Neural progenitor cell (in vitro differentiated cells): ENCODE data around the gene HOXD12. TPM values are rescaled to one million over a fixed set of nuclear protein-coding genes. Genes with fewer than 3 reads are reported as not detected.

Experiments used
- DNase-seq: peaks from one replicate; pipeline ENCODE4 v3.0.0-alpha.2; 2016; ENCODE audit warnings: low spot score
- H2AFZ ChIP-seq: fragments of 200-600 bp; sonication (generic); replicated peaks from 2 replicates; pipeline ENCODE4 v1.6.1; 2016; ENCODE audit warnings: antibody characterized with exemption
- H3F3A ChIP-seq: fragments of 200-600 bp; sonication (generic); 2 replicates; pipeline ENCODE4 v1.6.1; 2016; ENCODE audit warnings: antibody characterized with exemption, low read depth
- H3K27ac ChIP-seq: fragments of 200-600 bp; sonication (generic); 2 replicates; pipeline ENCODE4 v1.5.1; 2016; ENCODE audit warnings: mild to moderate bottlenecking
- H3K27me3 ChIP-seq: fragments of 200-600 bp; sonication (generic); 2 replicates; pipeline ENCODE4 v1.6.1; 2016; ENCODE audit warnings: mild to moderate bottlenecking, moderate library complexity
- H3K36me3 ChIP-seq: fragments of 200-600 bp; sonication (generic); 2 replicates; pipeline ENCODE4 v1.5.1; 2016
- H3K4me1 ChIP-seq: fragments of 200-600 bp; sonication (generic); 2 replicates; pipeline ENCODE4 v1.6.1; 2016; ENCODE audit warnings: mixed run types
- H3K4me2 ChIP-seq: fragments of 200-600 bp; sonication (generic); 2 replicates; pipeline ENCODE4 v1.6.1; 2016
- H3K4me3 ChIP-seq: fragments of 200-600 bp; sonication (generic); 2 replicates; pipeline ENCODE4 v1.5.1; 2016
- H3K79me2 ChIP-seq: fragments of 200-600 bp; sonication (generic); 2 replicates; pipeline ENCODE4 v1.6.1; 2016; ENCODE audit warnings: low read depth
- H3K9ac ChIP-seq: fragments of 200-600 bp; sonication (generic); 2 replicates; pipeline ENCODE4 v1.6.1; 2016
- H3K9me3 ChIP-seq: fragments of 200-600 bp; sonication (generic); 2 replicates; pipeline ENCODE4 v1.5.1; 2016; ENCODE audit warnings: low read depth
- H4K20me1 ChIP-seq: fragments of 200-600 bp; sonication (generic); 2 replicates; pipeline ENCODE4 v1.6.1; 2016; ENCODE audit warnings: low read depth
- H3K27ac Mint-ChIP-seq: 3 replicates; pipeline ENCODE4 v1.8.0; 2021; ENCODE audit warnings: mixed read lengths
- H3K27me3 Mint-ChIP-seq: 2 replicates; pipeline ENCODE4 v1.8.0; 2022; ENCODE audit warnings: low read depth, mild to moderate bottlenecking, inconsistent platforms, moderate library complexity, mixed read lengths; ENCODE audit not compliant: insufficient read depth
- H3K36me3 Mint-ChIP-seq: 3 replicates; pipeline ENCODE4 v1.8.0; 2021; ENCODE audit warnings: mixed read lengths
- H3K4me1 Mint-ChIP-seq: 3 replicates; pipeline ENCODE4 v1.8.0; 2021; ENCODE audit warnings: mixed read lengths
- H3K4me3 Mint-ChIP-seq: 3 replicates; pipeline ENCODE4 v1.8.0; 2021; ENCODE audit warnings: mild to moderate bottlenecking, moderate library complexity, mixed read lengths
- H3K9me3 Mint-ChIP-seq: 3 replicates; pipeline ENCODE4 v1.8.0; 2020; ENCODE audit warnings: mixed read lengths
- EZH2 ChIP-seq: fragments of 200-600 bp; sonication (generic); IDR thresholded peaks from 2 replicates; pipeline ENCODE4 v1.6.1; 2017; ENCODE audit warnings: antibody characterized with exemption, mild to moderate bottlenecking, moderate library complexity
- EZH2phosphoT487 ChIP-seq: fragments of 200-600 bp; sonication (generic); IDR thresholded peaks from 2 replicates; pipeline ENCODE4 v1.6.1; 2017; ENCODE audit warnings: antibody characterized with exemption
- total RNA-seq: library from RNA; depleted of rRNA; stranded (reverse); fragments of >200 nt; gene quantifications from 2 replicates; pipeline ENCODE4 v1.2.3, GENCODE V29; 2015; ENCODE audit warnings: low replicate concordance
- TF ChIP-seq, protein P1 (sequence below): fragments of 200-600 bp; sonication (generic); IDR thresholded peaks from 2 replicates; pipeline ENCODE4 v1.5.1; 2017; ENCODE audit warnings: antibody characterized with exemption, mild to moderate bottlenecking

HOXD12 gene
- total RNA-seq, 1 donor from 2014 or later: not detected

DNA sequence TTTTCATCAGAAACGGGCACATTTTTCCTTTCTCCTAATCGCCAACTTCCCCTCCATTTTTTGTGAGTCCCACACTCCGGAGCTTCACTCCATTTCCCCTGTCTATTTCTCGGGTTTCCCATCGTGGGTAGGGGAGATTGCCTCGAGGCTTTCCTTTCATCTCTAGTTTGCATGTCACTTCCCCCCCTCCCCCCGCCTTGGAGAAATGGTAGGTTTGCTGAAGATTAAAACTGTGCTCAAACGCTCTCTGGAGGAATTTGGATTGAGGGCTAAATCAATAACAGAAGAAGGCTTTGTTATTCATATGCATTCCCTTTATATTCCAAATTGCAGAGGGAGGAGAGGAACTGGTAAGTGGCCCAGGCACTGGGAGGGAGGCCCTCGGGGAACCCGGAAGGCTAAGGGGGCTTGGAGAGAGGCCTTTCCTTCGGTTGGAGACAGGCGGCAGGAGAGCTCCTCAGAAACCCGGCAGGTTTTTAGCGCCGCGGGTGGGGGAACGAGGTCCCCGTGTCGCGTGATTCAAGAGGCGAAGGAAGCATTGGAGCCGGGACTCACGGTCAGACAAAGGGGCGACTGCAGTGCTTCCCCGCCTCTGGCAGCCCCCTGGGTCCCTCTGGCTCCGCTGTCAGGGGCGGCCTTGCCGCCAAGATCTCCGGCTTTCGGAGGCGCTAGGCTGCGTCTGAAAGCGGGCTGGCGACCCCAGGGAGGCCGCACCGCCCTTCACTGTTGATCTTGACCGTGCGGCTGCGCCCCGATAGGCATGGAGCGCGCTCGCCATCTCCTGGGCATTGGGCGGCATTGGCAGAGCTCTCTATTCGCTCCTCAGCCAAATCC, 2.4 kb upstream of the HOXD12 start:
- H3K27ac ChIP-seq: no peak overlapping the region
- peaks cover 3% of the 10 kb centered on the region for H3K9me3 Mint-ChIP-seq
- H3K4me3 ChIP-seq: no peak overlapping the region
- no peaks in the 10 kb centered on the region for H3K36me3 Mint-ChIP-seq
- H3K27me3 Mint-ChIP-seq: peaks cover 90% of the 10 kb centered on the region
- H3K4me2 ChIP-seq: no peak overlapping the region
- no peaks in the 10 kb centered on the region for H3K9me3 ChIP-seq
- peaks cover 4% of the 10 kb centered on the region for H3K4me1 Mint-ChIP-seq
- H3K4me3 Mint-ChIP-seq: peak overlapping the region; percentile 57
- peak; percentile 58 for TF ChIP-seq EZH2
- peak; percentile 37 for TF ChIP-seq EZH2phosphoT487
- TF ChIP-seq, protein P1, sequence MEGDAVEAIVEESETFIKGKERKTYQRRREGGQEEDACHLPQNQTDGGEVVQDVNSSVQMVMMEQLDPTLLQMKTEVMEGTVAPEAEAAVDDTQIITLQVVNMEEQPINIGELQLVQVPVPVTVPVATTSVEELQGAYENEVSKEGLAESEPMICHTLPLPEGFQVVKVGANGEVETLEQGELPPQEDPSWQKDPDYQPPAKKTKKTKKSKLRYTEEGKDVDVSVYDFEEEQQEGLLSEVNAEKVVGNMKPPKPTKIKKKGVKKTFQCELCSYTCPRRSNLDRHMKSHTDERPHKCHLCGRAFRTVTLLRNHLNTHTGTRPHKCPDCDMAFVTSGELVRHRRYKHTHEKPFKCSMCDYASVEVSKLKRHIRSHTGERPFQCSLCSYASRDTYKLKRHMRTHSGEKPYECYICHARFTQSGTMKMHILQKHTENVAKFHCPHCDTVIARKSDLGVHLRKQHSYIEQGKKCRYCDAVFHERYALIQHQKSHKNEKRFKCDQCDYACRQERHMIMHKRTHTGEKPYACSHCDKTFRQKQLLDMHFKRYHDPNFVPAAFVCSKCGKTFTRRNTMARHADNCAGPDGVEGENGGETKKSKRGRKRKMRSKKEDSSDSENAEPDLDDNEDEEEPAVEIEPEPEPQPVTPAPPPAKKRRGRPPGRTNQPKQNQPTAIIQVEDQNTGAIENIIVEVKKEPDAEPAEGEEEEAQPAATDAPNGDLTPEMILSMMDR: peak; percentile 64
- H3K4me1 ChIP-seq: no peaks in the 10 kb centered on the region
- H3K9ac ChIP-seq: no peak overlapping the region
- H3K27me3 ChIP-seq: peaks cover 100% of the 10 kb centered on the region
- H3K36me3 ChIP-seq: no peaks in the 10 kb centered on the region
- H2AFZ ChIP-seq: no peak overlapping the region
- H4K20me1 ChIP-seq: peaks cover 93% of the 10 kb centered on the region
- H3F3A ChIP-seq: no peaks in the 10 kb centered on the region
- peak; percentile 66 for DNase-seq
- H3K79me2 ChIP-seq: no peaks in the 10 kb centered on the region
- no peak overlapping the region for H3K27ac Mint-ChIP-seq

DNA sequence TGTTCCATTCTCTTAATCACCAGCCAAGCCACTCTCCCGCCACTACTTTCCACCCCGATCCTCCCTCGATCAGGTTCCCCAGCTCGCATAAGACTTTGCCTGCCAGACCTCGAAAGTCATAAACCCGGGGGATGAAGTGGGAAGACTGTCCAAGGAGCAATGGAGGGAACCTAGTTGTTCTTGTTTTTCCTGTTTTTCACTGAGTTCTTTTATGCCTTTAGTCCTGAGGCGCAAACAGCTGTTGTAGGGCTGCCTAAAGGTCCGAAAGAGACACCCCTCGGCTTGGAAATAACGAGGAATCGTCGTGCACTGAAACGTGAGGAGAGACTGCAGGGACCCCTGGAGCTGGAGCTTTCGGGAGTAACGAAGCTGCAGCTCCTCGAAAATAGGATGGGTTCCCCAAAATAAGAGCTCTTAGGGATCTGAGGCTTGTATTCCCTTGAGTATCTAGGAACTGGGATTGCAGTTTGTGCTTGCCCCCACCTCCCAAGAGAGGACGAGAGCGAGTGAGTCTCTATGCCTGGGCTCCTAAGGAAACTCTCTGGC, 1.7 kb upstream of the HOXD12 start:
- Histone ChIP-seq H3K79me2 (no peaks in the 10 kb centered on the region), H3F3A (no peaks in the 10 kb centered on the region), H3K4me3 (no peak overlapping the region), H3K4me1 (no peaks in the 10 kb centered on the region), H2AFZ (no peak overlapping the region), H3K27me3 (peaks cover 100% of the 10 kb centered on the region), H3K27ac (no peak overlapping the region), H3K36me3 (no peaks in the 10 kb centered on the region), H3K9me3 (no peaks in the 10 kb centered on the region), H3K4me2 (no peak overlapping the region), H3K9ac (no peak overlapping the region), H4K20me1 (peaks cover 96% of the 10 kb centered on the region)
- Mint-ChIP-seq H3K27ac (no peak overlapping the region), H3K27me3 (peaks cover 96% of the 10 kb centered on the region), H3K4me3 (peak overlapping the region; percentile 22), H3K4me1 (peaks cover 4% of the 10 kb centered on the region), H3K9me3 (peaks cover 6% of the 10 kb centered on the region), H3K36me3 (no peaks in the 10 kb centered on the region)
- no peak for DNase-seq
- TF ChIP-seq EZH2 (peak; percentile 81), EZH2phosphoT487 (no peak)
- TF ChIP-seq, protein P1: no peak

DNA sequence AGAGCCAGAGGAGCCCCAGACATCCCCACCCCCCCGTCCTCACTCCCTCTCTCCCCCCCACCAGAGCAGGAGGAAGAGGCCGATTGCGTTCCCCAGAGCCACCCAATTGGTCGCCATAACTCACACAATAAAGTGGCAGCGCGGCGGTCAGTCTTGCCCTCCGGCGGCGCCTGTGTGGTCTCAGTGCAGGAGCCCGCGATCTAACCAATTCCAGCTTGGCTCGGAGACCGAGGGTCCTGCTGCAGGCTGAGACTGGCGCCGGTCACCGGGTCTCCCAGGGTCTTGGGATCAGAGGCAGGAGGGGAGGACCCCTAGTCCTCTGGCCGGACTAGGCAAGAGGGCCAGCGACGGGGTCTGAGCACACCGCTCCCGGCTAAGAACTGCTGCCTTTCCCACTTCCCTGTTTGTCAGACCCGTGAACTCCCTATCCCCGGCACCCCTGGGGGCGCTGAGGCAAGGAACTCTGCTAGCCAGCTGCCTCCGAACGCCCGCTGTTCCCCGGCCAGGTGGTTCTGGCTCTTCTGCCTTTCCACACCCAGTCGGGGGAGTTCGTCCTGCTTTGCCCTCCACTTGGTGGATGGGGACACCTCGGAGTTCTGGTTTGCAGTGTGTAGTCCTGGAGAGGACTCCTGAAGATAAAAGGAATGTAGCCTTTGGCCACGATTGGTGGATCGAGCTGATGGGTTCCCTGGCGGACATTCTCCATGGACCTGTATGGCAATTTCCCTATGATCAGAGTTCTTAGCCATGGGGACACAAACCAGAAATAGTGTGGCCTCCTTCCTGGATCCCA, 1.0 kb upstream of the HOXD12 start:
- Histone ChIP-seq H3K27me3 (peaks cover 100% of the 10 kb centered on the region), H4K20me1 (peaks cover 98% of the 10 kb centered on the region), H3K4me2 (no peak overlapping the region), H2AFZ (no peak overlapping the region), H3F3A (no peaks in the 10 kb centered on the region), H3K9ac (no peak overlapping the region), H3K27ac (no peak overlapping the region), H3K36me3 (no peaks in the 10 kb centered on the region), H3K4me3 (no peak overlapping the region), H3K4me1 (no peaks in the 10 kb centered on the region), H3K9me3 (no peaks in the 10 kb centered on the region), H3K79me2 (no peaks in the 10 kb centered on the region)
- peaks cover 6% of the 10 kb centered on the region for H3K9me3 Mint-ChIP-seq
- no peak overlapping the region for H3K27ac Mint-ChIP-seq
- no peak for DNase-seq
- H3K36me3 Mint-ChIP-seq: no peaks in the 10 kb centered on the region
- H3K27me3 Mint-ChIP-seq: peaks cover 98% of the 10 kb centered on the region
- no peak overlapping the region for H3K4me3 Mint-ChIP-seq
- peak; percentile 74 for TF ChIP-seq EZH2
- TF ChIP-seq, protein P1: no peak
- peak; percentile 45 for TF ChIP-seq EZH2phosphoT487
- peaks cover 4% of the 10 kb centered on the region for H3K4me1 Mint-ChIP-seq
